GM12878 (cell line): ENCODE data around the gene AKAP5. TPM values are rescaled to one million over a fixed set of nuclear protein-coding genes. Genes with fewer than 3 reads are reported as not detected.

Source experiments
- ATAC-seq: fragments of 200-7000 bp; cut with Tn5 transposase; 3 replicates; pipeline ENCODE4 v1.9.1; 2020; ENCODE audit warnings: mild to moderate bottlenecking, moderate library complexity
- BruUV-seq: library from RNA; stranded (reverse); fragments of 400-500 nt; replicated peaks from 2 replicates; lab custom pipeline; 2021; lab: Mats Ljungman, UMichigan
- CTCF ChIA-PET: fragments of 300-600 bp; sonication (Branson Sonifier 250); formaldehyde crosslinking; extraction: SDS; loops from one replicate; lab custom pipeline; 2021; ENCODE audit warnings: inconsistent platforms; lab: Yijun Ruan, JAX
- POLR2A ChIA-PET: fragments of 350-600 bp; formaldehyde crosslinking; extraction: SDS; loops from one replicate; lab custom pipeline; 2021; ENCODE audit warnings: inconsistent platforms; lab: Charles Lee
- RAD21 ChIA-PET: fragments of 300-600 bp; sonication (Branson Sonifier 250); formaldehyde crosslinking; loops from one replicate; lab custom pipeline; 2023; ENCODE audit warnings: antibody characterized with exemption; ENCODE audit not compliant: unreplicated experiment; lab: Charles Lee
- SMC1A ChIA-PET: fragments of 300-600 bp; sonication (Branson Sonifier 250); formaldehyde crosslinking; loops from one replicate; lab custom pipeline; 2023; ENCODE audit not compliant: unreplicated experiment, uncharacterized antibody; lab: Charles Lee
- DNase-seq: peaks from one replicate; pipeline ENCODE4 v3.0.0-alpha.2; 2011; ENCODE audit warnings: low read depth, low spot score
- FAIRE-seq: peaks from 3 replicates; lab custom pipeline; 2011; peaks lifted over from hg19 to GRCh38; lab: Jason Lieb, UNC
- H2AFZ ChIP-seq: 2 replicates; pipeline ENCODE4 v1.6.0; 2011; ENCODE audit warnings: low read depth, low read length, control low read depth; ENCODE audit not compliant: control insufficient read depth
- H3K27ac ChIP-seq: 2 replicates; pipeline ENCODE4 v1.5.1; 2011; ENCODE audit warnings: control low read depth; ENCODE audit not compliant: control insufficient read depth, insufficient read depth
- H3K27me3 ChIP-seq, 2 experiments: replicated peaks in 1 of 2; 2 replicates each; pipeline versions ENCODE4 v1.6.0 to v1.6.1; 2011; ENCODE audit warnings: low read length in 1 of 2; ENCODE audit not compliant: control insufficient read depth in 2 of 2, insufficient read depth in 2 of 2
- H3K36me3 ChIP-seq, 2 experiments: 2 replicates each; pipeline ENCODE4 v1.5.1; 2011; ENCODE audit warnings: low read length in 1 of 2; ENCODE audit not compliant: control insufficient read depth in 2 of 2, insufficient read depth in 2 of 2
- H3K4me1 ChIP-seq: 2 replicates; pipeline ENCODE4 v1.6.1; 2011; ENCODE audit warnings: mild to moderate bottlenecking, low read length, moderate library complexity, mixed read lengths; ENCODE audit not compliant: control insufficient read depth, insufficient read depth
- H3K4me2 ChIP-seq: 2 replicates; pipeline ENCODE4 v1.6.0; 2011; ENCODE audit warnings: control low read depth; ENCODE audit not compliant: control insufficient read depth, insufficient read depth
- H3K4me3 ChIP-seq: fragments of 200-600 bp; sonication (generic); 2 replicates; pipeline ENCODE4 v1.5.1; 2016
- H3K79me2 ChIP-seq: 2 replicates; pipeline ENCODE4 v1.6.0; 2011; ENCODE audit warnings: low read length; ENCODE audit not compliant: control insufficient read depth, insufficient read depth
- H3K9ac ChIP-seq: 2 replicates; pipeline ENCODE4 v1.8.0; 2011; ENCODE audit warnings: low read length, control low read depth, mixed read lengths; ENCODE audit not compliant: control insufficient read depth, insufficient read depth
- H3K9me3 ChIP-seq: replicated peaks from 3 replicates; pipeline ENCODE4 v1.5.1; 2011; ENCODE audit warnings: mild to moderate bottlenecking, low read length; ENCODE audit not compliant: control insufficient read depth, insufficient read depth
- H4K20me1 ChIP-seq: 2 replicates; pipeline ENCODE4 v1.6.0; 2011; ENCODE audit not compliant: control insufficient read depth, insufficient read depth
- BACH1 ChIP-seq: fragments of 450-650 bp; IDR thresholded peaks from 2 replicates; pipeline ENCODE4 v1.6.1; 2017; ENCODE audit warnings: mild to moderate bottlenecking, borderline replicate concordance
- CHD4 ChIP-seq: fragments of 200-600 bp; sonication (generic); IDR thresholded peaks from 2 replicates; pipeline ENCODE4 v1.6.1; 2016; ENCODE audit warnings: mild to moderate bottlenecking
- ETV6 ChIP-seq, 2 experiments: fragments of 450-650 bp in 1 of 2; IDR thresholded peaks in 1 of 2; conservative IDR thresholded peaks in 1 of 2; 2 replicates each; pipeline ENCODE4 v1.6.1; 2014; ENCODE audit warnings: antibody characterized with exemption in 1 of 2, borderline replicate concordance in 1 of 2, low read depth in 1 of 2, mild to moderate bottlenecking in 1 of 2, moderate library complexity in 1 of 2
- HDAC6 ChIP-seq: fragments of 200-600 bp; sonication (generic); IDR thresholded peaks from one replicate; pipeline ENCODE4 v1.8.0; 2017; ENCODE audit warnings: antibody characterized with exemption; ENCODE audit not compliant: unreplicated experiment
- JUNB ChIP-seq: IDR thresholded peaks from 2 replicates; pipeline ENCODE4 v1.6.1; 2016; ENCODE audit warnings: antibody characterized with exemption, mild to moderate bottlenecking
- NBN ChIP-seq: fragments of 450-650 bp; IDR thresholded peaks from 2 replicates; pipeline ENCODE4 v1.6.1; 2016
- NFYB ChIP-seq: IDR thresholded peaks from 2 replicates; pipeline ENCODE4 v1.6.1; 2011; ENCODE audit warnings: low read depth, mild to moderate bottlenecking, low read length, improper control_type of control experiment, moderate library complexity; ENCODE audit not compliant: insufficient read depth
- POLR2A ChIP-seq: IDR thresholded peaks from 2 replicates; pipeline ENCODE4 v1.6.1; 2011; ENCODE audit warnings: low read depth, mild to moderate bottlenecking, low read length
- ZNF207 ChIP-seq: fragments of 450-650 bp; IDR thresholded peaks from 2 replicates; pipeline ENCODE4 v1.6.1; 2014; ENCODE audit warnings: antibody characterized with exemption, mild to moderate bottlenecking, borderline replicate concordance
- ZNF217 ChIP-seq: fragments of 450-650 bp; IDR thresholded peaks from 2 replicates; pipeline ENCODE4 v1.6.1; 2017; ENCODE audit warnings: antibody characterized with exemption, mild to moderate bottlenecking
- WGBS: methylation state at CpG from one replicate; pipeline ENCODE4 v1.1.6; 2016; ENCODE audit warnings: low lambda C conversion rate; ENCODE audit not compliant: insufficient replicate concordance, insufficient coverage; ENCODE audit errors: missing lambda C conversion rate; 5-methylcytosine and 5-hydroxymethylcytosine counted together
- in situ Hi-C: fragments of 300-500 bp; cut with MboI; formaldehyde crosslinking; loops from 9 replicates; pipeline ENCODE4 v1.14.3; 2018; ENCODE audit warnings: mixed read lengths
- intact Hi-C: fragments of 100-400 bp; cut with micrococcal nuclease; formaldehyde crosslinking; loops from one replicate; pipeline ENCODE4 v1.14.2; 2022; ENCODE audit not compliant: unreplicated experiment
- polyA plus RNA-seq, 11 experiments: library from polyadenylated mRNA; depleted of rRNA in 4 of 11; unstranded in 6 of 11; stranded (reverse) in 5 of 11; fragments of >200 nt; fragmentation: Nextera tagmentation in 4 of 11; fragmentation: Illumina TruSeq in 1 of 11; extraction: Ambion mirVana in 4 of 11; extraction: Trizol in 1 of 11; gene quantifications; 1 replicate in 1 of 11; 2 replicates in 10 of 11; pipeline versions ENCODE4 v1.2.1 to v1.2.3, GENCODE V29; 2011 to 2016; ENCODE audit warnings: inconsistent platforms in 2 of 11, missing spikeins in 2 of 11, low read depth in 1 of 11
- total RNA-seq, 4 experiments: library from RNA; depleted of rRNA in 3 of 4; stranded (reverse); fragments of >200 nt in 3 of 4; fragmentation: Illumina TruSeq in 1 of 4; extraction: Trizol in 1 of 4; gene quantifications; 2 replicates each; pipeline versions ENCODE4 v1.2.1 to v1.2.3, GENCODE V29; 2013 to 2021
- TF ChIP-seq, protein P1 (sequence below): IDR thresholded peaks from 2 replicates; pipeline ENCODE4 v1.6.1; 2012; ENCODE audit warnings: low read length, inconsistent platforms

AKAP5 gene
- total and polyA plus RNA-seq, 10 of the 15 experiments (the other 5 are each of a cell fraction or from before 2014, with no cell fraction given), result 0.45 to 5.1 (median 1.7) TPM

DNA sequence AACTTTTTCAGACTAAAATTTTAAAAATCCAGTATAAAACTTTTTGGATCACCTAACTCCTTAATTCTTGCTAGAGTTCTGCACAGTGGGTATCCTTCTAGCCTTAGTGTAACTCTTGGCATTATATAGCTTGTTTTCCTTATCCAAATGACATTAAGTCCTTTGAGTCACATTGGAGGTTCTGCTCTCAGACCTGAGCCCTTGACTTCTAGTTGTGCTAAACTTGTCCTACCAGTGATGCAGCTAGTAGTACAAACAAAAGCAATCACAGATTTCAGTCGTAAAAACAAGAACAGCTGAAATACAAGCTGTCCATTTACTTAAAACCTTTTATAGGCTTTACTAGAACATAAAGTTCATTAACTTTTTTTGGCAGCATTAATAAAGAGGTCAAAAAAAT is 49.8 kb downstream of the AKAP5 start:
- H3K27ac ChIP-seq, result no peak overlapping the region

DNA sequence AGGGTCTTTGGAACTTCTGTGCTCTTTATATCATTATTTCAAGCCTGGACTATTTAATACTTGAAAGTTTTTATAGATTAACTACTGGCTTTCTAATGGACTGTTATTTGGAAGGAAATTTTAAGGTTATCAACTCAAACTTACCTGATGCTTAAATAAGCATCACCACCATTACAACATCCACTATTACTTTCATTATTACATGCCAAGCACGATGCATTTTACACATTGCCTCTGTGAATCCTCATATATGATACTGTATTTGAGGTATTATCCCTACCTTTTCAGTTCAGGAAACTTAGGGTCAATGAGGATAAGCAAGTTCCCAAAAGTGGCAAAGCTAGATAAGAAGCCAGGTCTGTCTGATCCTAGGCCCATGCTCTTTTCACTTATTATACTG is 51.7 kb downstream of the AKAP5 start:
- no peak for DNase-seq
- CTCF ChIA-PET, result interaction anchor here (1.8 to 3.2 kb wide), 4 partner anchors 15 to 120 kb away, joined by 5 to 15 read pairs (median 13); no protein-coding TSS in a partner anchor
- in situ Hi-C loops (no loop called here), intact Hi-C loops (no loop called here)
- Histone ChIP-seq H3K4me1 (peaks cover 8% of the 10 kb centered on the region; the same call in 1 of the 2 replicates), H3K4me2 (no peak overlapping the region), H3K27ac (no peak overlapping the region), H3K9me3 (no peaks in the 10 kb centered on the region), H3K79me2 (peaks cover 83% of the 10 kb centered on the region), H3K4me3 (no peak overlapping the region), H4K20me1 (no peaks in the 10 kb centered on the region), H2AFZ (no peak overlapping the region), H3K9ac (no peak overlapping the region), H3K36me3 (peaks cover 4 to 16% of the 10 kb centered on the region in 2 experiments), H3K27me3 (no peaks in the 10 kb centered on the region)
- RAD21 ChIA-PET, result interaction anchor here (1.1 kb wide), 1 partner anchor 15 kb away, joined by 3 read pairs; no protein-coding TSS in a partner anchor
- WGBS, result 0% methylated on average over 1 of the region's 1 CpG
- SMC1A ChIA-PET, result interaction anchor here (1.0 to 2.5 kb wide), 6 partner anchors 7 to 179 kb away, joined by 3 to 9 read pairs (median 4); no protein-coding TSS in a partner anchor
- FAIRE-seq, result no peak
- no TSS peak for BruUV-seq
- TF ChIP-seq, protein P1, sequence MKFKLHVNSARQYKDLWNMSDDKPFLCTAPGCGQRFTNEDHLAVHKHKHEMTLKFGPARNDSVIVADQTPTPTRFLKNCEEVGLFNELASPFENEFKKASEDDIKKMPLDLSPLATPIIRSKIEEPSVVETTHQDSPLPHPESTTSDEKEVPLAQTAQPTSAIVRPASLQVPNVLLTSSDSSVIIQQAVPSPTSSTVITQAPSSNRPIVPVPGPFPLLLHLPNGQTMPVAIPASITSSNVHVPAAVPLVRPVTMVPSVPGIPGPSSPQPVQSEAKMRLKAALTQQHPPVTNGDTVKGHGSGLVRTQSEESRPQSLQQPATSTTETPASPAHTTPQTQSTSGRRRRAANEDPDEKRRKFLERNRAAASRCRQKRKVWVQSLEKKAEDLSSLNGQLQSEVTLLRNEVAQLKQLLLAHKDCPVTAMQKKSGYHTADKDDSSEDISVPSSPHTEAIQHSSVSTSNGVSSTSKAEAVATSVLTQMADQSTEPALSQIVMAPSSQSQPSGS, result 0 out of 2 replicates have a peak, but pooled peaks have one; percentile 26
- TF ChIP-seq ETV6 (conservative IDR thresholded peaks at IDR 0.05 in 1 of 2, IDR thresholded peaks at IDR 0.05 in 1 of 2; ENCODE audit: borderline replicate concordance in 1 of 2, low read depth in 1 of 2) (no peak), JUNB (peak; percentile 65)
- peak; percentile 61 for ATAC-seq
- POLR2A ChIA-PET, result no interaction called here

More for the DNA sequence above, 49.8 kb downstream of the AKAP5 start:
- peaks cover 0 to 11% of the 10 kb centered on the region in 2 experiments; a peak in 3 of 4 replicates for H3K36me3 ChIP-seq
- H3K9ac ChIP-seq, result no peak overlapping the region
- H3K27me3 ChIP-seq, result no peaks in the 10 kb centered on the region
- no TSS peak for BruUV-seq
- DNase-seq (no peak), FAIRE-seq (peak; percentile 71)
- H4K20me1 ChIP-seq, result peaks cover 5% of the 10 kb centered on the region
- in situ Hi-C loops, result no loop called here
- CTCF ChIA-PET, result interaction anchor here (0.6 to 3.2 kb wide), 17 partner anchors 11 to 203 kb away, joined by 3 to 15 read pairs (median 4); partner anchors contain the start of gene AKAP5
- no peak overlapping the region for H3K4me3 ChIP-seq
- H3K79me2 ChIP-seq, result peaks cover 88% of the 10 kb centered on the region
- SMC1A ChIA-PET, result interaction anchor here (0.7 to 2.5 kb wide), 10 partner anchors 9 to 177 kb away, joined by 3 to 11 read pairs (median 4); no protein-coding TSS in a partner anchor
- H3K4me1 ChIP-seq, result peaks cover 17% of the 10 kb centered on the region; the same call in 1 of the 2 replicates
- intact Hi-C loops, result no loop called here
- H2AFZ ChIP-seq, result no peak overlapping the region
- RAD21 ChIA-PET, result interaction anchor here (0.6 to 1.2 kb wide), 6 partner anchors 11 to 560 kb away, joined by 3 to 4 read pairs (median 3); partner anchors contain the start of gene ZBTB1
- TF ChIP-seq HDAC6 (no peak), NBN (no peak), NFYB (no peak), CHD4 (no peak), ZNF217 (no peak), ZNF207 (no peak), BACH1 (no peak), POLR2A (no peak)
- TF ChIP-seq, all 136 proteins: peak for 0
- 45% methylated on average over 1 of the region's 1 CpG for WGBS
- POLR2A ChIA-PET, result interaction anchor here (0.8 to 1.3 kb wide), 2 partner anchors 31 to 124 kb away, joined by 3 to 5 read pairs; no protein-coding TSS in a partner anchor
- ATAC-seq, result no peak
- no peak overlapping the region for H3K4me2 ChIP-seq
- no peaks in the 10 kb centered on the region for H3K9me3 ChIP-seq
